AG09309 (cell line): ENCODE results near the gene SLC22A15.
"Not testable (repeated sequence)": the region's sequence is repeated elsewhere in the genome, so short reads cannot be mapped to it uniquely, and the experiment has no call there.

ENCODE experiments used
- DNase-seq: peaks from one replicate; pipeline ENCODE4 v3.0.0-alpha.2; 2010; ENCODE audit warnings: low read depth
- H3K4me3 ChIP-seq: 2 replicates; pipeline ENCODE4 v1.5.1; 2011; ENCODE audit warnings: mild to moderate bottlenecking, low read depth, low read length, moderate library complexity; ENCODE audit not compliant: control insufficient read depth
- TF ChIP-seq, protein P1 (sequence below): IDR thresholded peaks from 2 replicates; pipeline ENCODE4 v1.5.1; 2011; ENCODE audit warnings: mild to moderate bottlenecking, low read depth, low read length, inconsistent platforms; ENCODE audit not compliant: insufficient read depth, control insufficient read depth; ENCODE audit errors: missing control alignments

SLC22A15 gene

DNA sequence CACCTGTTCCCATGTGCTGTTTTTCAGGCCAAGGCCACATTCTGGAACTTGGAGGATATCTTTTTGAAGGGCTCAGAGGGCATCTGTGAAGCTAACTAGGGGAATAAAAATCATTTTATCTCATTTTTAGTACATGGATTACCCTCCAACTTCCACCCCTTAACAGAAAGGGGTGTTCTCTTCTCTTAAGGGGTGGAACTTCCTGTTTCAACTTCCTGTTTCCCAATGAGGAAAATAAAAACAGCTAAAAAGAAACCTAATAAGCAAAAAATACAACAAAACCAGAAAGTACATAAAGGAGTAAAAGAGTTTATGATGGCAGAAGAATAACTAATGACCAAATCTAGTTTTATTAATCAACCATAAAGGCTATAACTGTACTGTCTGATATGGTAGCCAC, 24.8 kb upstream of the SLC22A15 start:
- TF ChIP-seq, protein P1, sequence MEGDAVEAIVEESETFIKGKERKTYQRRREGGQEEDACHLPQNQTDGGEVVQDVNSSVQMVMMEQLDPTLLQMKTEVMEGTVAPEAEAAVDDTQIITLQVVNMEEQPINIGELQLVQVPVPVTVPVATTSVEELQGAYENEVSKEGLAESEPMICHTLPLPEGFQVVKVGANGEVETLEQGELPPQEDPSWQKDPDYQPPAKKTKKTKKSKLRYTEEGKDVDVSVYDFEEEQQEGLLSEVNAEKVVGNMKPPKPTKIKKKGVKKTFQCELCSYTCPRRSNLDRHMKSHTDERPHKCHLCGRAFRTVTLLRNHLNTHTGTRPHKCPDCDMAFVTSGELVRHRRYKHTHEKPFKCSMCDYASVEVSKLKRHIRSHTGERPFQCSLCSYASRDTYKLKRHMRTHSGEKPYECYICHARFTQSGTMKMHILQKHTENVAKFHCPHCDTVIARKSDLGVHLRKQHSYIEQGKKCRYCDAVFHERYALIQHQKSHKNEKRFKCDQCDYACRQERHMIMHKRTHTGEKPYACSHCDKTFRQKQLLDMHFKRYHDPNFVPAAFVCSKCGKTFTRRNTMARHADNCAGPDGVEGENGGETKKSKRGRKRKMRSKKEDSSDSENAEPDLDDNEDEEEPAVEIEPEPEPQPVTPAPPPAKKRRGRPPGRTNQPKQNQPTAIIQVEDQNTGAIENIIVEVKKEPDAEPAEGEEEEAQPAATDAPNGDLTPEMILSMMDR: no peak
- no peak for DNase-seq
- no peak overlapping the region for H3K4me3 ChIP-seq

DNA sequence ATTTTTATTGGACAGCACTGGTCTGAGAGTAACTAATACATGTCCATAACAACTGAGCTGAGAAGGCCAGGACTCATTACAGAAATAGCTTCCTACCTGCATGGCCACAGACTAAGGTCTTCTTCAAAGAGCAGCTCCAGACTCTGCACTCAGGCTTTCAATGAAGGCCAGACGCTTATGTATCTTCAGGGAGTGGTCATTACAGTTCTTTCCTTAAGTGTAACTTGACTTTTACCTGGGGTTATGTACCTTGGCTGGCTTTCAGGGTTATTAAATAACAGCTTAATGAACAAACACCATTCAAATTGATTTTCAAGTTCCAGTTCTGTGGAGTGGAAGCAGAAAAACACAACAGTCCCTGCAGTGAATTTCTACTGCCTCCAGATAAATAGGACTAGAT, 23.8 kb upstream of the SLC22A15 start:
- DNase-seq: no peak
- TF ChIP-seq, protein P1: no peak

DNA sequence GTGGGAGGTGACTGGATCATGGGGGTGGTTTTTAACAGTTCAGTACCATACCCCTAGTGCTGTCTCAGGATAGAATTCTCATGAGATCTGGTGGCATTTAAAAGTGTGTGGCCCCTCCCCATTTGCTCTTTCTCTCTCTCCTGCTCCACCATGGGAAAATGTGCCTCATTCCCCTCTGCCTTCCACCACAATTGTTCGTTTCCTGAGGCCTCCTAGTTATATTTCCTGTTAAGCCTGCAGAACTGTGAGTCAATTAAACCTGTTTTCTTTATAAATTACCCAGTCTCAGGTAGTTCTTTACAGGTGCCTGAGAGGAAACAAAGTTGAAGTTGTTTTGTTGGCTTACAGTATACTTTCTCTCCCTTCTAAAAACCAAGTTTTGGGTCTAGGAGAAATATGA, 23.1 kb upstream of the SLC22A15 start:
- TF ChIP-seq, protein P1: no peak
- no peak overlapping the region for H3K4me3 ChIP-seq
- no peak for DNase-seq

More for the DNA sequence above, 23.8 kb upstream of the SLC22A15 start:
- no peak overlapping the region for H3K4me3 ChIP-seq

DNA sequence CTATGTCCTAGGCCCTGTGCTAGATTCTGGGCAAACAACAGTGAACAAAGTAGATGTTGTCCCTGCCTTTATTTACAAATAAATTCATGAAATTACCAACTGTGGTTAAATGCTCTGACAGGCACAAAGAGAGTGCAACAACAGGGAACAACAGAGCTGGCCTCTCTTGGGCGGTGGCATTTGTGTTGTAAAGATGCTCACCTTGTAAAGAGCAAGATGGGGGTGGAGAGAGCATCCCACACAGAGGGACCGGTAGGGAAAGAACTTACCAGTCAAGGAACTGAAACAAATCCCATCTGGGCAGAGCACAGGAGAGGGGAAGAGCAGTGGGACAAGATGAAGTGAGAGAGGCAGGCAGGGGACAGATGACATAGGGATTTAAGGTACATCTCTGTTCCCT, 21.6 kb upstream of the SLC22A15 start:
- TF ChIP-seq, protein P1: no peak
- DNase-seq: no peak

DNA sequence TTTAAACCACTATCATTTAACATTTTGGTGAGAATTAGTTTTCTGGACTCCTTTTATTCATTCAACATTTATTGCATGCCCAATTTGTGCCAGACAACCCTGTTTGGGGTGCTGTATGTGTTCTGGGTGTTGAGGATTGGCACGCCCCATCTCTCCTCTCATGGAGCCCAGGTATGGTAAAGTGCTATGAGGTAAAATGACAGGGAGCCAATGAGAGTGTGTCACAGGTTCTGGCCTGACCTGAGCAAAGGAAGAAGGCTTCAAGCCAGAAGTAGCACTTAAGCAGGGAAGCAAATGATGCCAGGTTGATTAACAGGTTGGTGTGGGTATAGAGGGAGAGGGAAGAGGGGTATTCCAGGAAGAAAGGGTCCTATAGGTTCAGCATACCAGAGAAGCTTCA, 21.1 kb upstream of the SLC22A15 start:
- DNase-seq: no peak
- TF ChIP-seq, protein P1: no peak
- no peak overlapping the region for H3K4me3 ChIP-seq

More for the DNA sequence above, 21.6 kb upstream of the SLC22A15 start:
- H3K4me3 ChIP-seq: no peak overlapping the region

DNA sequence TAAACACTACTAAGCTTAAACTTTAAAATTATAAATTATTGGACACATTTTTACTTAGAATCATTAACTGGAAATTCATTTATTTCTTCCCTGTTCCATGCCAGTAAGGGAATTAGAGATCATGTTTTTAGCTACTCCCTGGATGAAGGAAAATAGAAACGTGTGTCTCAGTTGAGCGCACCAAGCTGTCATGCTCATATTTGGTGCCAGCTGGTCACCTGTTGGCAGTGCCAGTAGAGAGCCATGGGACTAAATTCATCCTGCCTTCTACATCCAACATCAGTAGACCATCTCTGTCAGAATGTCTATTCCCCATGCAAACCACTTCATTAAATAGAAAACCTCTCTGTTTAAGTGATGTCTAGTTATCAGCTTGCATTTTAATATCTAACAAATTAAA, 17.4 kb upstream of the SLC22A15 start:
- TF ChIP-seq, protein P1: no peak
- DNase-seq: no peak
- no peak overlapping the region for H3K4me3 ChIP-seq

DNA sequence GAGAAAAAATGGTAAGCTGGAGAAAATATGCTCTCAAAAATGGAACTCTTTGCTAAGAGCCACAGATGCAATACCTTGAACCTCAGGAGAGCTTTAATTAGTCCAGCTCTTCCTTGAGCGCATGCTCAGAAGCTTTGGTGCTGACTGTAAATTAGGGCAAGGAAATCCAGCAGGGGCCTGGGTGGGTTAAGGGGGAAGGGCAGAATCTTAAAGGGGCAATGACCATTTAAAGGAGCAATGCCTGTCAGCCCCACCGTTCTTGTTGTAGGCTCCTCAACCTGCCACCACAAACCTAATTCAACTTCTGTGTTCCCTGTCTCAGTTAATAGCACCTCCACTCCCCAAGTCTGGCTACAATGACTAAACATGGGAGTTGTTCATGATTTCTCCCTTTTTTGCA, 6.8 kb upstream of the SLC22A15 start:
- DNase-seq: no peak
- H3K4me3 ChIP-seq: no peak overlapping the region
- TF ChIP-seq, protein P1: no peak

DNA sequence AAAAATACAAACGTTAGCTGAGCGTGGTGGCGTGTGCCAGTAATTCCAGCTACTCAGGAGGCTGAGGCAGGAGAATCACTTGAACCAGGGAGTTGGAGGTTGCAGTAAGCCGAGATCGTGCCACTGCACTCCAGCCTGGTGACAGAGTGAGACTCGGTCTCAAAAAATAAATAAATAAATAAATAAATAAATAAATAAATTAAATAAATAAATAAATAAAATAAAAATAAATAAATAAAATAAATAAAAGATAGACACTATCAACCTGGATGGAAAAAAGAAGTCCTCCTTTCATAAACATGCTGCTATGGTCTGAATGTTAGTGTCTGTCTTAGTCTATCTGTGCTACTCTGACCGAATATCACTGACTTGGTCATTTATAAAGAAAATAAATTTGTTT, 4.5 kb upstream of the SLC22A15 start:
- DNase-seq, H3K4me3 ChIP-seq: not testable (repeated sequence)
